Smooth muscle cell (in vitro differentiated cells): ENCODE data around the gene AK8. TPM values are rescaled to one million over a fixed set of nuclear protein-coding genes. Genes with fewer than 3 reads are reported as not detected.

ENCODE experiments used
- DNase-seq: peaks from one replicate; lab custom pipeline; 2025; ENCODE audit not compliant: unreplicated experiment; lab: John Stamatoyannopoulos, UW
- H2AFZ ChIP-seq: fragments of 200-600 bp; sonication (generic); 2 replicates; pipeline ENCODE4 v1.6.0; 2016; ENCODE audit warnings: antibody characterized with exemption, low read depth, mild to moderate bottlenecking
- H3F3A ChIP-seq: fragments of 200-600 bp; sonication (generic); 2 replicates; pipeline ENCODE4 v1.6.0; 2017; ENCODE audit warnings: antibody characterized with exemption, low read depth
- H3K27ac ChIP-seq: fragments of 200-600 bp; sonication (generic); 2 replicates; pipeline ENCODE4 v1.5.1; 2016; ENCODE audit warnings: low read depth, mild to moderate bottlenecking
- H3K27me3 ChIP-seq: fragments of 200-600 bp; sonication (generic); 2 replicates; pipeline ENCODE4 v1.6.1; 2016; ENCODE audit warnings: low read depth, mild to moderate bottlenecking
- H3K36me3 ChIP-seq: fragments of 200-600 bp; sonication (generic); 2 replicates; pipeline ENCODE4 v1.5.1; 2016; ENCODE audit warnings: low read depth
- H3K4me1 ChIP-seq: fragments of 200-600 bp; sonication (generic); 2 replicates; pipeline ENCODE4 v1.5.1; 2016; ENCODE audit warnings: low read depth
- H3K4me2 ChIP-seq: fragments of 200-600 bp; sonication (generic); 2 replicates; pipeline ENCODE4 v1.6.0; 2016; ENCODE audit warnings: mild to moderate bottlenecking
- H3K4me3 ChIP-seq: fragments of 200-600 bp; sonication (generic); 2 replicates; pipeline ENCODE4 v1.5.1; 2016; ENCODE audit warnings: mild to moderate bottlenecking
- H3K79me2 ChIP-seq: fragments of 200-600 bp; sonication (generic); 2 replicates; pipeline ENCODE4 v1.6.0; 2016; ENCODE audit warnings: low read depth, mild to moderate bottlenecking
- H3K9ac ChIP-seq: fragments of 200-600 bp; sonication (generic); 2 replicates; pipeline ENCODE4 v1.6.0; 2016; ENCODE audit warnings: low read depth
- H3K9me3 ChIP-seq: fragments of 200-600 bp; sonication (generic); replicated peaks from 2 replicates; pipeline ENCODE4 v1.5.1; 2016; ENCODE audit warnings: low read depth
- H4K20me1 ChIP-seq: fragments of 200-600 bp; sonication (generic); 2 replicates; pipeline ENCODE4 v1.6.0; 2016; ENCODE audit warnings: low read depth
- CTCF ChIP-seq: fragments of 200-600 bp; sonication (generic); IDR thresholded peaks from 2 replicates; pipeline ENCODE4 v1.5.1; 2017; ENCODE audit warnings: borderline replicate concordance, mild to moderate bottlenecking, antibody characterized with exemption; ENCODE audit not compliant: insufficient read depth, poor library complexity, severe bottlenecking
- WGBS: methylation state at CpG from one replicate; pipeline ENCODE4 v1.1.7; 2016; ENCODE audit warnings: low lambda C conversion rate; 5-methylcytosine and 5-hydroxymethylcytosine counted together
- polyA plus RNA-seq: library from polyadenylated mRNA; unstranded; fragments of >200 nt; fragmentation: Nextera tagmentation; extraction: Ambion mirVana; gene quantifications from 2 replicates; pipeline ENCODE4 v1.2.1, GENCODE V29; 2016
- total RNA-seq: library from RNA; depleted of rRNA; stranded (reverse); fragments of >200 nt; gene quantifications from 2 replicates; pipeline ENCODE4 v1.2.3, GENCODE V29; 2014

Gene AK8
- total and polyA plus RNA-seq, 2 experiments from 2014 or later: 0.67 to 1.4 TPM

DNA sequence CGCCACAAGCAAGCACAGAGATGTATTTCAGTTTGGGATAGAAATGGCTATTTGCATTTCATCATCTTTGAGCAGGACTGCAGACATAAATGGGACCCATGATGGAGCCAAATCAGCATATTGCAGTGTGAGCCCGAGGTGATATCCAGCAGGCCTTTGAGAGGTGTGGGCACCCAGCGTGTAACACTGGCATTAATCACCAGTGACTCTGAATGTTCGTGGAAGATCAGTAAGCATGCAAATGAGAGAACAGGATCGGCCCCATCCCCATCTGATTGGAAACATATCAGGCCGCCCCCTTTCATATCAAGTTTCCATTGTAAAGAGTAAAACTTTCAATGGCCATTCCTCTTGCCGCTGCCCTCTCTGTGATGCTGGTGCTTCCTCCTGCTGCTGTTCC lies 123.8 kb downstream of the AK8 start:
- Histone ChIP-seq H4K20me1 (no peaks in the 10 kb centered on the region), H3K9ac (no peak overlapping the region), H3K27ac (no peak overlapping the region), H3F3A (no peaks in the 10 kb centered on the region), H3K36me3 (no peaks in the 10 kb centered on the region), H3K4me1 (no peaks in the 10 kb centered on the region), H3K27me3 (no peaks in the 10 kb centered on the region), H3K4me3 (no peak overlapping the region), H3K9me3 (no peaks in the 10 kb centered on the region), H2AFZ (no peak overlapping the region), H3K79me2 (no peaks in the 10 kb centered on the region), H3K4me2 (no peak overlapping the region)
- TF ChIP-seq CTCF: no peak
- WGBS: 82% methylated on average over 7 of the region's 7 CpGs
- no peak for DNase-seq

DNA sequence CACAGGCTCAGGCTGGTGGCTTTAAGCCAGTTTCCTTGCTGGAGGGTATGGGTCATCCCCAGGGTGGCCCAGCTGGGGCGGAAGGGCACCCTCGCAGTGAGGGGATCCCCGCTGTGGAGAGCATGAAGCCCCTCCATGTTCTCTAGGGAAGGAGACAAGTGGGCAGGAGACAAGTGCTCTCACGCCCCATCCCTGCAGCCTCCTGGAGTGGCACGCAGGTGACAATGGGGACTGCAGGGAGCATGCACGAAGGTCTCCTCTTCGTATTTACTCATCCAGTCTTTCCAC lies 124.5 kb downstream of the AK8 start:
- Histone ChIP-seq H2AFZ (no peak overlapping the region), H3K4me2 (no peak overlapping the region), H3K27ac (no peak overlapping the region), H3K27me3 (no peaks in the 10 kb centered on the region), H3K9ac (no peak overlapping the region), H4K20me1 (no peaks in the 10 kb centered on the region), H3K4me1 (no peaks in the 10 kb centered on the region), H3K4me3 (no peak overlapping the region), H3K9me3 (no peaks in the 10 kb centered on the region), H3F3A (no peaks in the 10 kb centered on the region), H3K79me2 (no peaks in the 10 kb centered on the region), H3K36me3 (no peaks in the 10 kb centered on the region)
- no peak for TF ChIP-seq CTCF
- DNase-seq: no peak
- 89% methylated on average over 7 of the region's 7 CpGs for WGBS

- TF ChIP-seq CTCF: no peak
- no peak overlapping the region for H2AFZ ChIP-seq
- 69% methylated on average over 10 of the region's 10 CpGs for WGBS
Observed at GRCh38 chr9:132752877-132753592, 125.0 kb downstream of the AK8 start.

DNA sequence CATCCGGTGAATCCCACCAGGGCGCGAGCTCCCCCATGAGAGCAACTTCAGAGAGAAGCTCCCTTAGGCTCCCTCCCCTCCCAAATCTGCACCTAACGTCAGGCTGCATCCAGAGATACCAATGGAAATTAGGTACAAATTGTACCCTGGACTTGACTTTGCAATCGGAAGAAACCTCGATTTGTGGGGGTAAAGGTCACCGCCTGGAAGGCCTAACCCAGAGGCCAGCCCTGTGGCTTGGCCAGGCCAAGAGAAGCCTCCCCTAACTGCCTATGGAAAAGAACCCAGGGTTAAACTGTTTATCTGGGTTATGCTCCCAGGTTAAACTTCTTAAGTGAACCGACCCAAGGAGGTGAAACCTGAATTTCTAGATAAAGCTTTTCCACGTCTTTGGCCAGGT lies 127.4 kb downstream of the AK8 start:
- H4K20me1 ChIP-seq: no peaks in the 10 kb centered on the region
- no peak for TF ChIP-seq CTCF
- 96% methylated on average over 9 of the region's 9 CpGs for WGBS
- no peaks in the 10 kb centered on the region for H3K79me2 ChIP-seq
- H3F3A ChIP-seq: no peaks in the 10 kb centered on the region
- H3K4me1 ChIP-seq: peaks cover 2% of the 10 kb centered on the region
- no peak overlapping the region for H3K4me2 ChIP-seq
- no peak overlapping the region for H3K9ac ChIP-seq
- H3K9me3 ChIP-seq: no peaks in the 10 kb centered on the region
- no peak overlapping the region for H3K27ac ChIP-seq
- no peaks in the 10 kb centered on the region for H3K36me3 ChIP-seq
- H2AFZ ChIP-seq: no peak overlapping the region
- no peak for DNase-seq
- H3K4me3 ChIP-seq: no peak overlapping the region
- peaks cover 17% of the 10 kb centered on the region for H3K27me3 ChIP-seq

More at GRCh38 chr9:132752877-132753592, 125.0 kb downstream of the AK8 start:
- no peaks in the 10 kb centered on the region for H3K36me3 ChIP-seq
- no peak overlapping the region for H3K4me2 ChIP-seq
- H4K20me1 ChIP-seq: no peaks in the 10 kb centered on the region
- DNase-seq: no peak
- H3K79me2 ChIP-seq: no peaks in the 10 kb centered on the region
- H3K9me3 ChIP-seq: no peaks in the 10 kb centered on the region
- H3K4me1 ChIP-seq: no peaks in the 10 kb centered on the region
- H3K27me3 ChIP-seq: no peaks in the 10 kb centered on the region
- no peak overlapping the region for H3K9ac ChIP-seq
- no peak overlapping the region for H3K4me3 ChIP-seq
- H3F3A ChIP-seq: no peaks in the 10 kb centered on the region
- no peak overlapping the region for H3K27ac ChIP-seq
